SKM-1 (cell line): ENCODE results near the gene ADAMTS9.
A peak's percentile ranks its signal among the peaks of the same experiment; 100 is the strongest.

Experiments
- DNase-seq: peaks from one replicate; lab custom pipeline; 2025; ENCODE audit not compliant: unreplicated experiment; lab: John Stamatoyannopoulos, UW

ADAMTS9 gene

DNA sequence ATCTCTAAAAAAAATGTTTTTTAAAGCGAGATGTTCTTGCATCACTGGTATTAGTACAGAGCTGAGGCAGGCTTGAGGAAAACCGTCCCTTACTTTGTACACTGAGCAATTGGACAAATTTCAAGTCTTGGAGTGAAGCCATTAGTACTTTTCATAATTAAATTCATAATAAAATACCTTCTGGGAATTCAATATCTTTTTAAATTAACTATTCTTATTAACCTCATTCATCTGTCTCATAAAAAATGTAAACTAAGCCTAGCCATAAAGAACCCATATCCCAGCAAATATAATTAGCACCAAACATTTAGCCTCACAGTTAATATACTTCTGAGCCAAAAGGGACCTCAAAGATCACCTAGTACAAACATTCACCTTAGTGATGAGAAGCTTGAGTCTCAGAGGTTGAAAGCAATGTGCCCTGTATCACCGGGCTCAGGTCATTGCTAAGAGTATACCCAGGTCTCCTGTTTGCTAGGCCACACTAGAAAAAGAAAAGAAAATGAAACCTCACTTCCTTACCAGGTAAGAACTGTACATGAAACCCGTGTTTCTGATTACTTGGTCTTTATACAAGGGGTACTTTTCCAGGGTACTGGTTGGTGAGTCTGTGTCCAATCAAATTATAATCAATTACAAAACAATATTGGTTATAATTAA lies 192.5 kb downstream of the ADAMTS9 start:
- no peak for DNase-seq

DNA sequence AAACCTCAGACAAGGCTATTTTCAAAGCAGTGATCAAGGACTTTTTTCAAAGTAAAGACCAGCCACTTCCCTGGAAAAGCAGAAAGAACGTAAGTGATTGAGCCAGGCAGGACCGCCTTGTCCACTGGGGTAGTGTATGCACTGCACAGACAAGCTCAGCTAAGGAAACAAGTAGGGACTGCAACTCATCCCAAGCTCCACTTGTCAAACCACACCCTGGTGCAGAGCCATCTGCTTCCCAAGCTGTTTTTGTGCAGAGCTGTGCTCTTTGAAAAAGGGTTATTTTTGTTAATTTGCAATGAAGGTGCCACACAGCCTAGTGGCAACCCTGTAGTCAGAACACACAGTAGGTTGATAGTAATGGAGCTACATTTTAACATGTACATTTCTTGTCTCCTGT lies 193.3 kb downstream of the ADAMTS9 start:
- DNase-seq, result no peak

DNA sequence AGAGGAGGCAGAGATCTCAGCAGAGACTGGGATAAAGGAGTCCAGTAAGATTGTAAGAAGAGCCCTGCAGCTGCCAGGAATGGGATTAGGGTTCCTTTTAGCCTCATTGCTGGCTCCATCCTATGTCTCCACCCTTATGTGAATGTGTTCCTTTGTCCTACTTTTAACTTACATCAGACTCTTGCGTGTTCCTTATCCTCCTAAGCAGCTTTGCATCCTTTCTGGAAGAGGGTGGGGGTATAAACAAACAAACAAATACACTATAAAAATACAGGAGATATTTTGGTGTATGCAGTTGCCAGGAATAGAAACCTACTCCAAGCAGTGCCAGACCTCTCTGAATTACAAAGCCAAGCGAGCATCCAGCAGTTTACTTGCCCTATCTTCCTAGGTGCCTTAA lies 194.7 kb downstream of the ADAMTS9 start:
- no peak for DNase-seq

DNA sequence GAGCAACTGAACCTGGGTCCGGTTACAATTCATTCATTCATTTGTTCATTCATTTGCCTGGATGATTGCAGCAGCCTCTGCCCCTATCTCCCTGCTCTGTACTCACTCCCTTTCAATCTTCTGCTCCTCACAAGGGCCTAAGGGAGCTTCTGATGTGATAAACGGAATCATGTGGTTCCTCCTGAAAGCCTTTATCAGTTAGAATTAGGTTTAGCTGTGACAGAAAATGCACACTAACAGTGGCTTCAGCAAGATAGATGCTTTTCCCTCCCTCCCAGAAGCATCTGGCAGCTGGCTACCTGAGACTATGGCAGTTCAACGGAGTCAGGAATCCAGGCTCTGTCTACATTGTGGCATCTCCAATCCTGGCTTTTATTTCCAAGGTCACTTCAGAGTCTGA lies 196.0 kb downstream of the ADAMTS9 start:
- no peak for DNase-seq

DNA sequence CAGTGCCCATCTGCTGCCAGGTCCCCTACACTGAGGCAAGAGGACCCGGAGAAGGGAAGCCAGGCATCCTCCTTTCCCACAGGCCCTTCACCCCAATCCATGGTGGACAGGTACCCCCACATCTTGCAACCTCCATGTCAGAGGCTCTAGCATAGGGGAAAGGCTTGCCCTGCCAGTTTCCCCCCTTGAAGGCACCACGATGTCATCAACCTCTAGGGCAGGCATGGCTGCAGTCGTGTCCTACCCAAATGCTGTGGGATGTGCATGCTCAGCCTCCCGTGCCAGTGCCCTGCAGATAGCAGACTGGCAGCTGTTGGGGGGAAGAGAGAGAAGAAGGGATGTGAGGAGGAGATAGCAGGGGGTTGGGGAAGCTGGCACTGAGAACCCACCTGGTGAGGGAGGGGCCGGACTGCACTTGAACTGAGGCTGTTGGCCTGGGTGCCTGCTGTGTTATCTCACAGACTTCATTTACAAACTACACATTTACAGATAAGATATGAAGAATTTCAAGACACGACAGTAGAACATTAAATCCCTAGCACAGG lies 197.5 kb downstream of the ADAMTS9 start:
- no peak for DNase-seq

DNA sequence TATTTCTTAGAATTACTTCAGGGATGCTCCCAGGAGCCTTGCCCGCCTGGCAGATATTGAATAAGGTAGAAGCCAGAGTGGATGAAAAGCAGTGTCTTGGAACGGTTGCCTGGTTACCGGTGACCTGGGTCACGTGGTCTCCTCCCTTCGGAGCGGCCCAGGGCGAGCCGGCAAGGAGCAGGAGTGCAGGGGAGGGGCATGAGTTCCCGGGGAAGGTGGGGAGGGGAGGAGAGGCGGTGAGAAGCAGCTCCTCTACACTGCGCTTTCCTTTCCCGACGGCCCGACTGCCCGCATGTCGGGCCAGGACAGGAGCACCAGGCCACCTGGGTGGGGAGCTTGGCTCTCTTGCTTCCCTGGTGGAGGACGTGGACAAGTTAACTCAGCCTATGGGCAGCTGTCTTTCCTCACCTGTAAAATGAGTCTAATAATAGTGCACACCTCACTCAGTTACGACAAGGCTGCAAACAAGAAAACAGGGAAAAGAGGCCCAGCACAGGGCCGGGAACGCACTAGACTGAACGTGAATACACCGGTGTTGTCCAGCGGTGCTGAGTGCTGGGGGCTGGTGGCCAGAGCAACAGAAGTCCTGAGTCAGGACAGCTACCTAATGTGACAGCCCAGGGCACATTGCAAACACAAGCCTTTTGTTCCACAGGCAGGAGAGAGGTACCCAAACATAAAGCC lies 198.3 kb downstream of the ADAMTS9 start:
- DNase-seq, result no peak

DNA sequence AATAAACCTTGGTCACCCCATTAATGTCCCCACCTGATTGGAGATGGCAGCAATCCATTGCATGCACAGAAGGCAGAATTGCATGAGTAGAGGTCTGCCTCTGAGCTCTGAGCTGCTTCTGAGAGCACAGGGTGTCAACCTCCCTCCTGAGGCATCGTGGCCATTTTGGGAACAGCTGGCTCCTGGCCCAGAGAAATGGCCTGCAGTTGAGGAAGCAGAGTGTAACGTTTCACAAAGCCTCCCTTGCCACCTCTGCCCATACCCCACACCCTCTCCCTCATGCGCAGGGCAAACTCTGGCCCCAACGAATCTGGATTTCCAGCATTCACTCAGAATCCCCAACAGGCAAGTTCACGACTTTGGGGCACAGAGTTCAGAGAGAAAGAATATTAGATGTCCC lies 198.9 kb downstream of the ADAMTS9 start:
- DNase-seq, result no peak

DNA sequence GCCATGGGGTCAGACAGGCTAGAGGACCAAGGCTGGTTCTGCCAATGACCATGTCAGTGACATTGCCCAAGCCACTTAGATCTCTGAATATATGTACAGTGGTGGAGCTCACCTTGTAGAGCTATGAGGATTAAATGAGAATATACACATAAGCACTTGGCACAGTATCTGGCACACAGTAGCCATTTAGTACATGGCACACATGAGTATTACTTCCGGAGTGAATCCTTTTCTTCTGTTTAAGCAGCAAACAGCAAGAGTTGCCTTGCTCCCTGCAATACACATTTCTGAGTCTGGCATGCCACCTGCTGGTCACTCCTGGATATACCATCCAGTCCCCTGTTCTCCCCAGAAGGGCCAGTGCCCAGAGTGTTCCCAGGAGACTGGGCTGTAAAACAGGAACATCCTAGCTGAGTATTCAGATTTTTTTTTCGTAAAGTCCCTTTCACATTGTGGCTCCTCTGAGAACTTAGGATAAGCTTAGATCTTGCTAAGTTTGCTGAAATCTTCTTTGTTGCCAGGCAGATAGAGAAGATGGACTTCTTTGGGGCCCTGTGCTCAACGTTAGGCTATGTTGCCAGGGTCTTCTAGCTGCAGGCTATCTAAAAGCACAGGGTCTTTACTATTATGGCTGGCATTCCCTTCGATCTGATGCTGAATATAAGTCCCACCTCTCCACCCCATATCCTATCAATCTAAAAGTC lies 203.4 kb downstream of the ADAMTS9 start:
- peak; percentile 43 for DNase-seq

DNA sequence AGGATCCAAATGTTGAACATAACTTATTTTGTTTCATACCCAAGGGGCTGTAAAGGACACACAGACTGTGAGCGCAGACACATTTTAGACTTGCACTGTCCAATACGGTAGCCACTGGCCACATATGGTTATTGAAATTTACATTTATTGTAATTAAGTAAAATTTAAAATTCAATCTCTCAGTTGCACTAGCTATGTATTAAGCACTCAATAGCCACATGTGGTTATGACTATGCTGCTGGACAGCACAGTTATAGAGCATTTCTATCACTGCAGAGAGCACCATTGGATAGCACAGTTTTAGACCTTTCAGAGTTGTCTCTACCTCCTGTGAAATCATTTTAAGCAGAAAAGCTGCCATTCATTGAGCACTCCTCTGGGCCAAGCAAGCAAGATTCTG lies 204.3 kb downstream of the ADAMTS9 start:
- DNase-seq, result no peak

DNA sequence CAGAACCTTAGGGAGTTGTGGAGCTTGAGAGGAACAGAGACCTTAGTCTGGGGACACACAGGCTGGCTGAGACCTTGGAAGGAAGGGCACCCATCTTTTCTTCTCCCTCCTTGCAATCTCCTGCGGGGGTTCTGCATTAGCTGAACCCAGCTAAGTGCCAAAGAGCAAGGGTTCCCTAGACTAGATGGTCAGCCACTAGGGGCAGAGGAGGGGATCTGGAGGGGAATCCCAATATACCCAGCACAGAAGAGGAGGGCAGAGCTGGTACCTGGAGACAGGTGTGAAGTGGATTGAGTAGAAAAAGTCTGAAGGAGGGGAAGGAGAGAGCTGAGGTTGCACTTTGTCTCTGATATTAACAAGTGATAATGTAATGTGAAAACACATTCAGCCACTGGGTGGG lies 212.8 kb downstream of the ADAMTS9 start:
- no peak for DNase-seq

DNA sequence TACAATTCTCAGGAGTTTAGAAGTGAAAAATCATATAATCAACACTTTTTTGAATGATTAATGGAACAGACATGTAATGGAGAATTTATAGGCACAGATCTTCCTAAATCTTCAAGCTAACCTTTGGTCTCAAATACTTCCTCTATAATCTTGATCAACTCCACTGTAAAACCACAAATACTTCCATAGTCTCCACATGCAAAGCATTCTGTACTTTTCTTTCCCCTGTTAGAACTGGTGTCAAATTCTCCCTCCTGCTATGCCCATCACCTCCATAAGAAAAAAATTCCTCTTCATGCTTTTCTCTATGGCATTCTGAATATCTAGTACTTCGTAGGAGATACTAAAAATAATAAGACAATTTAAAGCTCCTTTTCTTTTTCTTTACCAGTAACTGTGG lies 214.3 kb downstream of the ADAMTS9 start:
- no peak for DNase-seq

DNA sequence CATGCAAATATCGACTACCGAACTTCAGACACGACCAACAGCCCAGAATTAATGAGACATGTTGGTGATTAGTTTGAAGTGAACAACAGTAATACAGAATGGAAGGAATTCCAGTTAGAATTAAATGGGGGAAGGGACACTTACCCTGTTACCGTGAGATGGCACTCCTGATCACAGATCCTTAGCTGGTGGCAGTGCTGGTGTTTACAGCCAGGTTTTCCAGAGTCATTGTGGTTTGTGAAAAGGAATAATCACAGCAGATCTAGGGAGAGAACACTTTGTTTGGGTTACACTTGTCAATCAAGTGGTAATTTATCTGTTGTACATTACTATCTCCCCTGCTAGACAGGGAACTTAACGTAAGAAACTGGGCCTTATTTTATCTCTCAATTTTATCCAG lies 217.4 kb downstream of the ADAMTS9 start:
- no peak for DNase-seq

DNA sequence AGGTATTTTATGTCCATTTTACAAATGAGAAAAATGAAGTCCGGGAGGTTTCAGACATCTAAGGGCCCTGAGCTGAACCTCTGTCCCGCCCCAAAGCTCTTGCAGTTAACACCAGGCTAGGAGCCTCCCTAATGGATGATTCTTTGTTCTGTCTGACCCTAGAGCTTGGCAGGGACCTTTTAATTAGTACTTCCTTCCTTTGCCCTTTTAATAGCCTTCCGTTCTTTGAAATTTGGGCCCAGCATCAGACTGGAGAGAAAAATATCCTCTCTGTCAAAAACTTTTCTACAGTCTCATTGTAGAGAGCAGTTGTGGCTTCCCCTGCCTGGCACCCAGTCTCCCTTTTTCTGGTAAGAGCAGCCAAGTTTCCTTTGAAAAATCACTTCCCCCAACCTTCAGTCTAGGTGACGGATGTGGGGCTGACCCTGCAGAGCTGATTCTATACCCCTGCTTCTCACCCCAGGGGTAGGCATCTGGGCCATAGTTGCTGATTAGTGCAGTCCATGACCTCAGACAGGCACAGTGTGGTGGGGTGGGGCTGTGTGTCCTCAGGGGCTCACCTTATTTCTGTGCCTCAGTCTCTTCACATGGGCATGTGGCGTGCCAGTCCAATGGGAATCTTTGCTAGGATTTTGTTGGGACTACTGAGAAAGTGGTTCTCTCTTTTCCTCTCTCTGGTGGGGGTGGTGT lies 220.4 kb downstream of the ADAMTS9 start:
- DNase-seq, result no peak
